ENCODE data around the gene WDR33.

The WDR33 gene

DNA sequence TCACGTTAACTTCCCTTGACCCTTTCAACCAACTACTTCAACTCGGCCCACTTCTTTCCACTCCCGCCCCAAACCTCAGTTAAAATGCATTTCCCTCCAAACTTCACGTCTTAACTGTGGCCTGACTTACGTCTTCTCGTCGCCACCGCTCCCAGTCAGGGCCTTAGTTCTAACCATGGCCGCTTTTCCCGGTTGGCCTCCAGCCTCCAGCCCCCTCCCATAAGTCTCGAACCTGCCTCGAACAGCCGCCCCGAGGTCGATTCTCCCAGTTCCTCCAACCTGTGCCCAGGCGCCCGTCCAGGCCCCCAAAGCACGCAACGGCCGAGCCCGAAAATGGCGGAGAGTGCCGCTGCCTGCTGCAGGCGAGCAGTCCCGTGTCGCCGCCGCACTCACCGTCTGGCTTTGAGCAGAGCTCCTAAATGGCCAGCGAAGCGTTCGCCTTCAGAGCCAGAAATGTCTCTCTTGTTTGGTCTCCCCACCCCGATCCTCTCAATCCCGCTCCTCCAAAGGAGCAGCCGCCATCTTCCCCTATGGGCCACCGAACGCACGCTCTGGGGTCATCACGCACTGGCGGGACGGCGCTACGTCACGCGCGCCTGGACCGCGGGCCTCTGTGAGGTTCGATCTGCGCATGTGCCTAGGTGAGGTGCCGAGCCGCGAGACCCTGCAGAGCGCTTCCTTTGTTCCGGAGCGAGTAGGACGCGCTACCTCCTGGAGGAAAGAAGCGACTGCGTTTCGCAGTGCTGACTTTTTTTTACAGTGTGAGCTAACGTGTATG, at the start of gene WDR33:
TSS of gene WDR33 (minus strand) at position 553 of the 778 bp plus-strand sequence. CDS start 40,190 bp downstream, outside the sequence.
- peak; percentile 79 for DNase-seq (ENCODE audit: low read depth)
- peak within 1 kb of the TSS; percentile 81 for H3K4me3 ChIP-seq (ENCODE audit: control insufficient read depth, low read depth, low read length)
- TF ChIP-seq, protein P1, sequence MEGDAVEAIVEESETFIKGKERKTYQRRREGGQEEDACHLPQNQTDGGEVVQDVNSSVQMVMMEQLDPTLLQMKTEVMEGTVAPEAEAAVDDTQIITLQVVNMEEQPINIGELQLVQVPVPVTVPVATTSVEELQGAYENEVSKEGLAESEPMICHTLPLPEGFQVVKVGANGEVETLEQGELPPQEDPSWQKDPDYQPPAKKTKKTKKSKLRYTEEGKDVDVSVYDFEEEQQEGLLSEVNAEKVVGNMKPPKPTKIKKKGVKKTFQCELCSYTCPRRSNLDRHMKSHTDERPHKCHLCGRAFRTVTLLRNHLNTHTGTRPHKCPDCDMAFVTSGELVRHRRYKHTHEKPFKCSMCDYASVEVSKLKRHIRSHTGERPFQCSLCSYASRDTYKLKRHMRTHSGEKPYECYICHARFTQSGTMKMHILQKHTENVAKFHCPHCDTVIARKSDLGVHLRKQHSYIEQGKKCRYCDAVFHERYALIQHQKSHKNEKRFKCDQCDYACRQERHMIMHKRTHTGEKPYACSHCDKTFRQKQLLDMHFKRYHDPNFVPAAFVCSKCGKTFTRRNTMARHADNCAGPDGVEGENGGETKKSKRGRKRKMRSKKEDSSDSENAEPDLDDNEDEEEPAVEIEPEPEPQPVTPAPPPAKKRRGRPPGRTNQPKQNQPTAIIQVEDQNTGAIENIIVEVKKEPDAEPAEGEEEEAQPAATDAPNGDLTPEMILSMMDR (conservative IDR thresholded peaks at IDR 0.05; ENCODE audit: control insufficient read depth, insufficient read depth, low read depth, low read length) = no peak

DNA sequence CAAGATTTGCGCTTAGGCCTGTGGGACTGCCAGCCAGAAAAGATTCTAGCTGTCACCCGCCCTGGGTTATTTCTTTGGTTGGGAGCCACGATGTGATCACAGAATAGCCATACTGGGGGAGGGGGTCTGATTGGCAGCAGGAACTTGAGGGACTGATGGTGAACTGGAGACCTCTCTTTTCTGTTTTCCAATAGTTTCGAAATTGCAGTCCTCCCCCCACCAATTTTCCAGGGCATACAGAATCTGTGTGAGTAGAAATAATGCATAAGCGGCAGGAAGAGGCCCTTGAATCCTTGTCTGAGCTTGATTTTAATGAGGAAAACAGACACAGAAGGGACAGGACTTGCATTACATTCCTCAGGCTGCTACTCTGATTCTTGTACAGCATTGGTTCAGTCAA, 49.2 kb upstream of the WDR33 start:
- TF ChIP-seq, protein P1 (conservative IDR thresholded peaks at IDR 0.05; ENCODE audit: control insufficient read depth, insufficient read depth, low read depth, low read length) = no peak
- no peak overlapping the region for H3K4me3 ChIP-seq (ENCODE audit: control insufficient read depth, low read depth, low read length)
- DNase-seq (ENCODE audit: low read depth) = no peak

DNA sequence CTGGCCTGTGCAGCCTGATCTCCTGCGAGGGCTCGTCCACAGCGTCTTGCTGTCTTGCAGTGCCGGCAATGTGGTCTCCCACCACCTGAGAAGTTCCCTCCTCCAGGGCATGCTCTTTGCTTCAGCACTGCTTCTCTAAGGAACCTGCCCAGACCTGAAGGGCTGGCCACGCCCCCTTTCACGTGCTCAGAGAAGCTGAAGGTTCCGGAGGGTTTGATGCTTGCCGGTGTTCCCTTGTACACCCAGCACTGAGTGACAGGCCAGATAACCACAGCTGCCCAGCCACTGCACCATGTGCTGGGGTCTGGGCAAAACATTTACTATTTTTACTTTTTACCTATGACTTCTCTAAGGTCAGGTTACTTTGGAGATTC, 48.7 kb upstream of the WDR33 start:
- no peak for DNase-seq (ENCODE audit: low read depth)
- H3K4me3 ChIP-seq (ENCODE audit: control insufficient read depth, low read depth, low read length) = no peak overlapping the region
- TF ChIP-seq, protein P1 (conservative IDR thresholded peaks at IDR 0.05; ENCODE audit: control insufficient read depth, insufficient read depth, low read depth, low read length) = no peak

DNA sequence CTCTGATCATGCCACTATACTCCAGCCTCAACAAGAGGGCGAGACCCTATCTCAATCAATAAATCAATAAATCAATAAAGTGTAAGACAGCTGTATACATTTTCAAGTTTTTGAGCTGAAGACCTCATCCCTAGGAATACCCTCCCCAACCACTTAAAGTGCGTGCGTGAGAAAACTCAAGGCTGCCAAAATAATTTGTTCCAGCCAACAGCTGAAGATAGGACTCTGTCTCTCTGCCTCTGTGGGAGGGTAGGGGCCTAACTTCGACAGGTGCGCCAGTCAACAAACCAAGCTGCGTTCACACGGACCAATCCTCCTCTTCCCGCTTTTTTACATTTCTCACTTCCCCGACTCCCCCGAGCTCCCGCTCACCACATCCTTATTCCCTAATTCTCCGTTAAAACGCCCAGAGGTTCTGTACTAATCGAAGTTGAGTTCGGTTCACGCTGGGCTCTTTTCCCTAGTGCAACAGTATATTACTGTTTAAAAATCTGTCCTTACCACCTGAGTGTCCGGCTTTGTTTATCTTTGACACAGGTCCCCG, 46.4 kb upstream of the WDR33 start:
- H3K4me3 ChIP-seq (ENCODE audit: control insufficient read depth, low read depth, low read length) = peak overlapping the region; percentile 90
- TF ChIP-seq, protein P1 (conservative IDR thresholded peaks at IDR 0.05; ENCODE audit: control insufficient read depth, insufficient read depth, low read depth, low read length) = no peak
- peak; percentile 7 for DNase-seq (ENCODE audit: low read depth)

DNA sequence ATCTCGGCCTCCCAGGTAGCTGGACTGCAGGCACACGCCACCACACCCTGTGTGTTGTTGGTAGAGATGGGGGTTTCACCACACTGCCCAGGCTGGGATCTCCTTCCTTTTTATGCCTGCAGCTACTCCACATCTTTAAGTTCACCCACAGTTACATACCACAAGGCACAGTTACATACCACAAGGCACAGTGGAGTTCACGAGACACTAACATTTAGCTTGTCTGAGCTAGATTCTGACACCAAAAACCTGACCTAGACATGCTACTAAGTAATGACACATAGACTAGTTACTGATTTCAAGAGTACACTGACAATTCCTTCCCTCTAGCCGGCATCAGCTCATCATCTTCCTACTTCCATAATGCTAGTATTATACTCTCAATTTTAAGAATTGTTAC, 42.7 kb upstream of the WDR33 start:
- no peak for DNase-seq (ENCODE audit: low read depth)
- H3K4me3 ChIP-seq (ENCODE audit: control insufficient read depth, low read depth, low read length) = no peak overlapping the region
- TF ChIP-seq, protein P1 (conservative IDR thresholded peaks at IDR 0.05; ENCODE audit: control insufficient read depth, insufficient read depth, low read depth, low read length) = no peak

DNA sequence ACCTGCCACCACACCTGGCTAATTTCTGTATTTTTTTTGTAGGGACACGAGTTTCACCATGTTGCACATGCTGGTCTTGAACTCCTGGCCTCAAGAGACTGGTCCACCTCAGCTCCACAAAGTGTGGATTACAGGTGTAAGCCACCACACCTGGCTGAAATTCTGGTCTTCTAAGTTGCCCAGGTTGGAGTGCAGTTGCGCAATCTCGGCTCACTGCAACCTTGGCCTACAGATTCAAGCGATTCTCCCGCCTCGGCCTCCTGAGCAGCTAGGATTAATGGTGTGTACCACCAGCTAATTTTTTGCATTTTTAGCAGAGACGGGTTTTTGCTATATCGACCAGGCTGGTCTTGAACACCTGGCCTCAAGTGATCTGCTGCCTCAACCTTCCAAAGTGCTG, 41.4 kb upstream of the WDR33 start:
- H3K4me3 ChIP-seq (ENCODE audit: control insufficient read depth, low read depth, low read length) = no peak overlapping the region
- TF ChIP-seq, protein P1 (conservative IDR thresholded peaks at IDR 0.05; ENCODE audit: control insufficient read depth, insufficient read depth, low read depth, low read length) = no peak
- DNase-seq (ENCODE audit: low read depth) = no peak

Data from fibroblast of mammary gland (primary cell).